ENCODE data around the gene TLE3. TPM values are rescaled to one million over a fixed set of nuclear protein-coding genes. Genes with fewer than 3 reads are reported as not detected.
A peak's percentile ranks its signal among the peaks of the same experiment; 100 is the strongest.

TLE3 gene
- total RNA-seq, 1 donor from 2014 or later: 63.7 TPM

DNA sequence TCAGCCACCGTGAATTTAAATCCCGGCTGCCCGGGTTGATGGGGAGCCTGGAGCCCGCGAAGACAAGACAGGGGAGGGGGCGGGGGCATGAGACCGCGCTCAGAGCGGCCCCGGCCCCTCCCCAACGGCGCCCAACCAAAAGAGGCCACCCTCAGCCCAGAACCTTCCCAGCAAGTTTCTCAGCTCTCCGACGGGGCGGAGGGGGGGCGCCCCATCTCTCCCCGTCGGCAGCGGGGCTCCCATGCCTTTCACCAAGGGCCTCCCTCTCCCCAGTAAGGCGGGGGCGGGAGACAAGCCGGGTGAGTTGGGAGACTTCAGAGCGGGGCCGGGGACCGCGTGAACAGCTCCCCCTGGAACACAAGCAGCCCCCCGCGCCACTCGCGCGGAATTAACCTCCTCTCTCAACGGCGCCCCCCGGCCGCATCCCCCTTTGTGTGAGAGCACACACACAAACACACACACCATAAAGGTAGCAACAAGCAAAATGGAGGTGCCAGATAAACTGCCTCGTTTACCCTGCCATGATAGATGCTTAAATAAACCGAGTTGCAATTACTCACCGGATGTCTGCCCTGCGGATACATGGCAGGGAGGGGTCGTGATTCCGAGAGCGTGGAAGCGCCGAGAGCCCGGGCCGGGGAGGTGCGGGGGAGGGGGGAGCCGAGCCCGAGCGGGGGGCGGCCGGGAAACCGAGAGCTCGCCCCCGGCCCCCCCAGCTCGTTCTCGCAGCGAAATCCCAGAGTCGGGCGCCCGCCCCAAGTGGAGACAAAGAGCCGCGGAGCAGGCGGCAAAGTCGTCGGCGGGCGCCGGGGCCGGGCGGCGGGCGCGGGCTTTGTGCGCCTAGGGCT is 1.3 kb downstream of the TLE3 start:
- DNase-seq (peak; percentile 65), ATAC-seq (no peak)
- peak overlapping the region; percentile 88 for H3K4me3 ChIP-seq
- no peaks in the 10 kb centered on the region for H3K9me3 ChIP-seq
- intact Hi-C loops (cut with DNase I): no loop called here
- peaks cover 72% of the 10 kb centered on the region for H3K4me1 ChIP-seq
- peaks cover 3% of the 10 kb centered on the region for H3K36me3 ChIP-seq
- peak overlapping the region; percentile 92 for H3K27ac ChIP-seq
- TF ChIP-seq, protein P1, sequence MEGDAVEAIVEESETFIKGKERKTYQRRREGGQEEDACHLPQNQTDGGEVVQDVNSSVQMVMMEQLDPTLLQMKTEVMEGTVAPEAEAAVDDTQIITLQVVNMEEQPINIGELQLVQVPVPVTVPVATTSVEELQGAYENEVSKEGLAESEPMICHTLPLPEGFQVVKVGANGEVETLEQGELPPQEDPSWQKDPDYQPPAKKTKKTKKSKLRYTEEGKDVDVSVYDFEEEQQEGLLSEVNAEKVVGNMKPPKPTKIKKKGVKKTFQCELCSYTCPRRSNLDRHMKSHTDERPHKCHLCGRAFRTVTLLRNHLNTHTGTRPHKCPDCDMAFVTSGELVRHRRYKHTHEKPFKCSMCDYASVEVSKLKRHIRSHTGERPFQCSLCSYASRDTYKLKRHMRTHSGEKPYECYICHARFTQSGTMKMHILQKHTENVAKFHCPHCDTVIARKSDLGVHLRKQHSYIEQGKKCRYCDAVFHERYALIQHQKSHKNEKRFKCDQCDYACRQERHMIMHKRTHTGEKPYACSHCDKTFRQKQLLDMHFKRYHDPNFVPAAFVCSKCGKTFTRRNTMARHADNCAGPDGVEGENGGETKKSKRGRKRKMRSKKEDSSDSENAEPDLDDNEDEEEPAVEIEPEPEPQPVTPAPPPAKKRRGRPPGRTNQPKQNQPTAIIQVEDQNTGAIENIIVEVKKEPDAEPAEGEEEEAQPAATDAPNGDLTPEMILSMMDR (IDR thresholded peaks at IDR 0.05): no peak
- H3K27me3 ChIP-seq (ENCODE audit: low read depth): no peaks in the 10 kb centered on the region

DNA sequence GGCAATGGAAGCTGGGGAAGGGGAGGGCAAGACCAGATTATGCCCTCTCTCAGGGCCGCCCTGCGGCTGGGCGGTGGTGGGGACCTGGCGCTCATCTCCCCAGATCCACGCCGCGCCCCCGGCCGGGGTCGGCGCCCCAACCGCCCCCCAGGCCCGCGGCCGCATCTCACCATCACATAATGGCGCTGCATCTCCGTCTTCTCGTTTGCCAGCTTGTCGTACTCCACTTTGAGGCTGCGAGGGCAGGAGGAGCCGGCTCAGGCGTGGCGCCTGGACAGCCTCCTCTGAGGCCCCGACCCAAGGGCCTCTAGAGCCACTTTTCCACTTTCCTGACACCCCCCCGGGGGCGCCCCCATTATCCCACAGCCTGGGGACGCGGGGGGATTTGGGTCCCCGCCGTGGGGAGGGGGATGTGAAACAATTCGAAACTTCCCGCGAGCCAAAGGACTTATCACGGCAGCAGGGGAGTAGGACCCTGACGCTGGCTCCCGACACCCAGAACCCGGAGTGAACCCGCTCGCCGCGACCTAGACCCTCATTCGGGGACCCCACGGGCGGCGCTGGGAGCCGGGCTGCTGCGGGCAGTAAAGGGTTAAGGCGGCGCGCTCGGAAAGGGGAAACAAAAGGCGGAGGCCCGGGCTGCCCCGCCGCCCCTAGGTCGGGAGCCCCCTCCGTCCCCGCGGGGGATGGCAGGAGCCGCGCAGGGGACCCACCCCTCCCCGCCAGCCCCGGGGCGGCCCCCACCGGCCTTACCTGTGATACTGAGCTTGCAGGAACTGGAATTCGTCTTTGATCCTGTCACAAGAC is 2.1 kb downstream of the TLE3 start:
- Histone ChIP-seq H3K27ac (peak overlapping the region; percentile 92), H3K4me3 (peak overlapping the region; percentile 88), H3K36me3 (peaks cover 9% of the 10 kb centered on the region), H3K27me3 (ENCODE audit: low read depth) (no peaks in the 10 kb centered on the region), H3K4me1 (peaks cover 72% of the 10 kb centered on the region), H3K9me3 (no peaks in the 10 kb centered on the region)
- intact Hi-C loops (cut with DNase I): no loop called here
- DNase-seq: peak; percentile 69
- ATAC-seq: no peak
- TF ChIP-seq, protein P1 (IDR thresholded peaks at IDR 0.05): peak; percentile 26

DNA sequence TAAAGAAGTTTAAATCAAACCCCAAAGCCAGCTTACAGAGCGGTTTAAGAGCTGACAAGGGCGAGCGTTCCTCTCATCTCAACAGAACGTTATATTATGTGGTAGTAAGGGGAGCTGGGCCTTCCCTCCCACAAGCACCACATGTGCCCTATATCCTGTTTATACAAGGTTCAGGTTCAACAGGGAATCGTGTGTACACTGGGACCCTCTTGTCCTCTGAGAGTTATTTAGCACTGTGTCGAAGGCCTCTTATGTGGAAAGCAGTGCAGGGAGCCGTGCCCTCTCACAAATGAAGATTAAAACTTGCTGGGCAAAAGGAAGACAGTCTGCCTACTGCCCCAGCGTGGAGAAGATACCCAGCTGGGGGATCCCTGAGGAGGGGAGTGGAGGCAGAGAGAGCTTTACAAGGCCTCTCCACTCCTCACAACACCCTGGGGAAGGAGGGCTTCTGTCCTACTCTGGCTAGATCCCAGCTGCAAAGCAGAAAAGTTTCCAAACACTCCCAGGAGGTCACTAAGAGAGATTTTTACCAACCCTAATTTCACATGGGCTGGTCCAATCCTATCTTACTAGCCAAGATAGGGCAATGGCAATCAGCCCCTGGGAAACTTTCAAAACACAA is 2.9 kb downstream of the TLE3 start:
- DNase-seq (no peak), ATAC-seq (no peak)
- Histone ChIP-seq H3K9me3 (no peaks in the 10 kb centered on the region), H3K36me3 (peaks cover 13% of the 10 kb centered on the region), H3K27ac (peak overlapping the region; percentile 92), H3K4me1 (peaks cover 72% of the 10 kb centered on the region), H3K27me3 (ENCODE audit: low read depth) (no peaks in the 10 kb centered on the region), H3K4me3 (peak overlapping the region; percentile 88)
- TF ChIP-seq, protein P1 (IDR thresholded peaks at IDR 0.05): no peak
- intact Hi-C loops (cut with DNase I): no loop called here

DNA sequence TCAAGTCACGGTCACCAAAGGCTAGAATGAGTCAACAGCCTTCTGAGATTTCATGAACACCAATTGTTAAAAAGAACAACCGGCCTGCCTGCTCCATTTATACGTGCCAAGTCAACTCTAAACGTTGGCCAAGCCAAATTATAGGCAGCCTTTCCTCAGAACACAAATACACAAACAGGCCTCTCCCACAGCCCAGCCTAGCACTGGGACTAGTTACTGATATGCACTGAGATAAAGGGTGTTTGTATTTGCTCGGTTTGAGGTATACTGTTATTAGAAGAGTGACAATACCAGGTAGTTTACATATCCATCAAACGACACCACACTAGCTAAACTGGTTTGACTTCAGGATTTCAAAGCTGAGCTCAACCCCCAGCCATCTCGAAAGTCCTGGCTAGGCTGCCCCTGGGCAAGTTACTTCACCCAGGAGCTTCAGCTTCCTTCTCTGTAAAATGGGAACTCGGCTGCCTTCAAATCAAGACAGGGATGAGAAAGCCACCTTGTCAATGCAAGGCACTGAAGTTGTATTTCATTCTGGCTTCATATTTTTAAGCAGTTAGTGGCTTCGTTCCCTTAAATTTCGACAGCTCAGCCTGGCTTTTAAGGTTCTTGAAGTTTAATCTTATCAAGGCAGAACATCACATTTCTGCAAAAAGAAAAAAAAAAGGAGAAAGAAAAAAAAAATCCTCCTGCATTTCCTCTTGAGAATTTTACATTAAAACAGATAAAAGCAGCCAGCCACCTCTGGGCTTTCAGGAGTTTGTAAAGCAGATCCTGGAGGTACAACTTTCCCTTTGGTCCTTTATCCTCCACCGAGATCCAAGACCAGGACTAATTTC is 4.0 kb downstream of the TLE3 start:
- no peak overlapping the region for H3K27ac ChIP-seq
- H3K9me3 ChIP-seq: no peaks in the 10 kb centered on the region
- intact Hi-C loops (cut with DNase I): no loop called here
- DNase-seq: no peak
- H3K36me3 ChIP-seq: peaks cover 24% of the 10 kb centered on the region
- peak overlapping the region; percentile 88 for H3K4me3 ChIP-seq
- no peak for ATAC-seq
- peaks cover 79% of the 10 kb centered on the region for H3K4me1 ChIP-seq
- H3K27me3 ChIP-seq (ENCODE audit: low read depth): no peaks in the 10 kb centered on the region
- TF ChIP-seq, protein P1 (IDR thresholded peaks at IDR 0.05): no peak

DNA sequence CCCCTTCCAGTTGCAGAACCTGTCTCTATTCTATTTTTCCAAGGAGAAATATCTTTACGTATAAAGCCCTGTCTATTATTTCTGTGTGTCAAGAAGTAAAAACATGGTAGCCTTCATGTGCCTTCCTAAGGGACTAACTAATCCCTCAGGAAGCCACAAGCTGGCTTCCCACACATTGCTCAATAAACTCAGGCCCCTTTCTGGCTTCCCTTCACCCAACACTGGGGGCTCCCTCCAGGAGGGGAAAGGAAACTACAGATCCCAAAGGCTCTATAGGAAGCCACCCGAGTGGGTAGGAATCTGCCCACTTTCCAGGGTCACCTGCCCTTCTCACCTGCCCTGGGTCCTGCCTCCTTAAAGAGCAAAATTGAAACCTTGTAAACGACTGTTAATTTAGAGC is 4.6 kb downstream of the TLE3 start:
- H3K4me3 ChIP-seq: peak overlapping the region; percentile 88
- ATAC-seq: no peak
- no peaks in the 10 kb centered on the region for H3K9me3 ChIP-seq
- no peak for DNase-seq
- peaks cover 30% of the 10 kb centered on the region for H3K36me3 ChIP-seq
- H3K27me3 ChIP-seq (ENCODE audit: low read depth): no peaks in the 10 kb centered on the region
- TF ChIP-seq, protein P1 (IDR thresholded peaks at IDR 0.05): no peak
- H3K4me1 ChIP-seq: peaks cover 79% of the 10 kb centered on the region
- H3K27ac ChIP-seq: no peak overlapping the region
- intact Hi-C loops (cut with DNase I): no loop called here
